C4-2B (cell line): ENCODE results near the gene TMEM30B.

Experiments used
- H3K27ac ChIP-seq: fragments of 450-650 bp; 2 replicates; pipeline ENCODE4 v1.5.1; 2017
- ZFX ChIP-seq: fragments of 450-650 bp; IDR thresholded peaks from 2 replicates; pipeline ENCODE4 v1.6.1; 2017
- TF ChIP-seq, protein P1 (sequence below): fragments of 450-650 bp; conservative IDR thresholded peaks from 2 replicates; pipeline ENCODE4 v1.5.1; 2017; ENCODE audit warnings: mild to moderate bottlenecking

TMEM30B gene

DNA sequence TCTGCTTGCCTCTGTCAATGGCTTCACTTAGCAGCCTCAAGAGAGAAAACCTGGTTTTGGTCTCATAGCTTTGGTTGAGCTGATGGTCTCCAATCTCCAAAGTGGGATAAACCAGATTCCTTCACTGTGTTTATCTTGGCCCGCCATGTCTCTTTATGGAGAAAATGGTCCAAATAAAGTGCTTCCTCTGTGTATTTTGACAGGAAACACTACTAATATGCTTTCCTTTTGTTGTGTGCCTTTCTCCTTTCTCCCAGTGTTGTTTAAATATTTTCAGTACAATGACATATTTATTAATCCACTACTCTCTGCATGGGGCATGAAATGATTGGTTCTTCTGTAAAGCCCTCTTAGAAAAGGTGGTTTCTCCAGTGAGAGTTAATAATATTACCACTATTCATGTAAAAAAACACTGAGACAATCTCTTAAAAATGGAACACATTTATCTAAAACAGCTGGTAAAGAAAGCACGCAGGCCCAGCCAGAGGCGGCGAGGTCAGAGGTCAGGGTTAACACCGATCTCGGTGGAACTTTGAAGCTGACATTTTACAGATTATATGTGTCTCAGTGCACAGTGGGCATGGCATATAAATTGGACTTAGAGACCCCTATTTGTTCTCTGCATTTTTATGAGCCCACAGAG, 24.2 kb downstream of the TMEM30B start:
- H3K27ac ChIP-seq: no peak overlapping the region
- TF ChIP-seq, protein P1, sequence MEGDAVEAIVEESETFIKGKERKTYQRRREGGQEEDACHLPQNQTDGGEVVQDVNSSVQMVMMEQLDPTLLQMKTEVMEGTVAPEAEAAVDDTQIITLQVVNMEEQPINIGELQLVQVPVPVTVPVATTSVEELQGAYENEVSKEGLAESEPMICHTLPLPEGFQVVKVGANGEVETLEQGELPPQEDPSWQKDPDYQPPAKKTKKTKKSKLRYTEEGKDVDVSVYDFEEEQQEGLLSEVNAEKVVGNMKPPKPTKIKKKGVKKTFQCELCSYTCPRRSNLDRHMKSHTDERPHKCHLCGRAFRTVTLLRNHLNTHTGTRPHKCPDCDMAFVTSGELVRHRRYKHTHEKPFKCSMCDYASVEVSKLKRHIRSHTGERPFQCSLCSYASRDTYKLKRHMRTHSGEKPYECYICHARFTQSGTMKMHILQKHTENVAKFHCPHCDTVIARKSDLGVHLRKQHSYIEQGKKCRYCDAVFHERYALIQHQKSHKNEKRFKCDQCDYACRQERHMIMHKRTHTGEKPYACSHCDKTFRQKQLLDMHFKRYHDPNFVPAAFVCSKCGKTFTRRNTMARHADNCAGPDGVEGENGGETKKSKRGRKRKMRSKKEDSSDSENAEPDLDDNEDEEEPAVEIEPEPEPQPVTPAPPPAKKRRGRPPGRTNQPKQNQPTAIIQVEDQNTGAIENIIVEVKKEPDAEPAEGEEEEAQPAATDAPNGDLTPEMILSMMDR: no peak
- no peak for TF ChIP-seq ZFX

DNA sequence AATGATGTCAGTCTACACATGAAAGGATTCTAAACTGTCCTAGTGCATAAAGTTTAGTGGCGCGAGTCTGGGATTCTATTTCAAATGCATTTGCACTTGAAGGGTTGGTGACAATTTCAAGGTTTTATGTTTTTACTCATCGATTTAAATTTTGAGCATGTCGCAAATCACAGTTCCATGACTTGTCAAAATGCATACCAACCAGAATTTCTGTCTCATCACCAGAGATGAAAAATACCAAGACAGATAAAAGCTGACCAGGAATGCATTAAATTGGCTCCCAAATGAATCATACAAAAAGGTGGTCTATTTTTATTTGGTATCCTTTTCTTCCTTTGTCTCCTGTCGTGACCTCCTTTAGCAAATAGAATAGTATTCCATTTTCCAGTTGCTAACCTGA, 25.2 kb downstream of the TMEM30B start:
- no peak for TF ChIP-seq ZFX
- TF ChIP-seq, protein P1: no peak
- no peak overlapping the region for H3K27ac ChIP-seq

DNA sequence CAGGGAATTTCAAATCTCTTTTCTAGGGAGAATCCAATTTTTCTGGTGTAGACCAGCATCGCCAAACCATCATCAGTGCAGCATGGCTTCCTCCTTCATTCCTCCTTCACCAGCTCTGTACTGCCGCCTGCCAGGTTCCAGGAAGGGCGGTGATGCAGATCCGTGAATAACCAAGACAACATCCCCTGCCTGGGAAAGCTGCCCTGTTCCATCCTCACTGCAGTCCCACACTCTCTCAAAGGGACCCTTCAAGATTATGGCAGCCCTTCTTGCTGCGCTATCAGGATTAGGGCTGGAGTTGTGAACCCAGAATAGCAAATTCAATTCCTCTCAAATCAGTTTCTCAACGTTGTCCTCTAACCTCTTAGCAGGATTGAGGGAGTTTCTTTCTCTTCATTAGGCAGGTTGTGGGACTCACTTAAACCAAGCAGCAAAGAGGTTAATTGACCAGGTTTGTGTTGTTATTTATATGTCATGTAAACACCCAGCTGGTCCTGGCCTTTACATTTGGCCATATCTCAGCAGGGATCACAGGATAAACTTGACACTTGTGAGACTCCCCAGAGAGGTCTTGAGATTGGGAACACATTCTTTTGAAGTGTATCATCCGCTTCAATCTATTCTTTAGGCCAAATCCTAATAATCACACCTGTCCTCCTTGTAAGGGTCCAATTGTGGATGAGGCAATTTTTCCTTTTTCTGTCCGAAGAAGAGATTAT, 26.2 kb downstream of the TMEM30B start:
- H3K27ac ChIP-seq: no peak overlapping the region
- TF ChIP-seq, protein P1: no peak
- TF ChIP-seq ZFX: no peak

DNA sequence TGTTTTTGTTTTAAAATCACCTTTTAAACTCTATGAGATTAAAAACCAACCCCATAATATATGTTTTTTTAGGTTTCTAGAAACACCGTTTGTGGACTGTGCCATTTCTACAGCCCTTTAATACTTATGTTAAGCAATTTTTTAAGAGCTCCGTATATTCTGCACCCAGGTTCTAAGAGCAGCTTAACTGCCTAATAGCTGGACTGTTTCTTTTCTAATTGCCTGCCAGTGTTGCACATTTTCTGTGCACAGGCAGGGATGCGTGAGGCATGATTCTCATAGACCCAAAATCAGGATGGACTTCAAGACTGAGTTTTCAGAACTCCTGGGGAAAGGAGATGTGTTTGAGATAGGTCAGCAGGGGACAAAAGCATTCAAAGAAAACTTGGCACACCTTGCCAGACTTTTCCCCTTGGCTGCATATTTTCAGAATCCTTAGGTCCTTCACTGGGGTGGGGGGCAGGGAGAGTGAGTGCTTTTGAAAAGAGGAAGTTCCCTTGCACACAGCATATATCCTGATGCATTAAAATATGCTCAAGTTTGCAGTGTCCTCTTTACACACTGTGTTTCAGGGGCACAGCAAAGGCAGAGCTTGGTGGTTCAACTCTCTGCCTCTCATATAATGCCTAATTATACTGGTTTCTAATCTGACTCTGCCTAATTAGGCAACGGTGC, 27.9 kb downstream of the TMEM30B start:
- H3K27ac ChIP-seq: no peak overlapping the region
- TF ChIP-seq, protein P1: peak; percentile 71
- no peak for TF ChIP-seq ZFX

DNA sequence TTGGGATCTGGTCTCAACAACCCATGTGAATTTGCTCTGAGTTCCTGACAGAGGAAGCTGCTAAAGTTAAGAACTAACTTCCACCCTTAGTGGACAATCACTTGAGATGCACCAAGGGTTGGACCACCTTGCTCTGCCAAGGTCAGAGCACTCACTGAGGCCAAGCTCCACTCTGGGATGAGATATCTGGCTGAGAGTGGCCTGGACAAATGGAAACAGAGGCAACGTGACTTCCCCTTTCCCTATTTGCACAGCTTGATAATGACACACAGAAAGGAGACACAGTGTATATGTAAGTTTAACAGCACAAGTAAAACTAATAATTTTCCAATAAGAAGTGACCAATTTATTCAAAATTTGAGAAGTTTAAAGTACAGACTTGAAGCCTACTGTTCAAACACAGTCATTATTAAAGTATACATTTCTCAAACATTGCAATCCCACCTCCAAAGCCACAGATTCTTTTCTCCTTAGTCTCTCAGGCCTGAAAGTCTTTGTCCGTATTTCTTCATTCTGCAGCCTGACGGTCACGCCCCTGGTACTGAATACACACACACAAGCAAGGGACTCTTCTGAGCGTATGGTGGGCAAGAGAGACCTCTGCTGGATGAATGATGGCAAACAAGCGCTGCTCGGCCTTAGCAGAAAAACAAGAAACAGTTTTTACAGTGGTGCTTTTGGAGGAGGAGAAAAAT, 28.6 kb downstream of the TMEM30B start:
- H3K27ac ChIP-seq: no peak overlapping the region
- TF ChIP-seq ZFX: no peak
- TF ChIP-seq, protein P1: peak; percentile 96

DNA sequence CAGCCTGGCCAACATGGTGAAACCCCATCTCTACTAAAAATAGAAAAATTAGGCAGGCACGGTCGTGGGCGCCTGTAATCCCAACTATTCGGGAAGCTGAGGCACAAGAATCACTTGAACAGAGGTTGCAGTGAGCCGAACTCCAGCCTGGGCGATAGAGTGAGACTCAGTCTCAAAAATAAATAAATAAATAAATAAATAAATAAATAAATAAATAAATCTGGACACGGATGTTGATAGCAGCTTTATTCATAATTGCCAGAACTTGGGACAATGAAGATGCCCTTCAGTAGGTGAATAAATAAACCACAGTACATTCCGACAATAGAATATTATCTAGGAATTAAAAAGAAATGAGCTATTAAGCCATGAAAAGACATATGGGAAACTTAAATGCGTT, 31.1 kb downstream of the TMEM30B start:
- TF ChIP-seq, protein P1: no peak
- no peak for TF ChIP-seq ZFX
- H3K27ac ChIP-seq: no peak overlapping the region

DNA sequence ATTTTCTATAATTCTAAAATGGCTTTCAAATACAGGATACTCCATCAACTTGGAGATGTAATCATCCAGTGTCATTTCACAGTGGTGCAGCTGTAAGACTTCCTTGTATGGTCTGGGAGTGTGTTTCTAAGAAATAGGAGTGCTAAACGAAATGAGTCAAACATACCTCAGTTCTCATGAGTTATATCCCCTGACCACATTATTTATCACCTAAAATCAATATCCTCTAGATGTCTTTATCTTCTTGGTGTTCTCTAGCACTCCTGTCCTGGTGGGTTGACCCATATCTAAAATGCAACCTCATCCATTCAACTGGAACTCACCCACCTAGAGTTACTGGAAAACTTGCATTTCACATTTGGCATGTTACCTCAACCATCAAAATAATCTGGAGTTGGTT, 33.2 kb downstream of the TMEM30B start:
- TF ChIP-seq ZFX: no peak
- TF ChIP-seq, protein P1: no peak
- H3K27ac ChIP-seq: no peak overlapping the region
